Activated CD4-positive, alpha-beta T cell treated with anti-CD3 and anti-CD28 coated beads for 36 hours (primary cell): ENCODE results near the gene ABLIM1. TPM values are rescaled to one million over a fixed set of nuclear protein-coding genes. Genes with fewer than 3 reads are reported as not detected.

Source experiments
- ATAC-seq: fragments of 200-7000 bp; cut with Tn5 transposase; one replicate; pipeline ENCODE4 v1.10.0; 2021; ENCODE audit warnings: mild to moderate bottlenecking, moderate library complexity
- CTCF ChIA-PET: fragments of 350-600 bp; sonication (Branson Sonifier 250); formaldehyde crosslinking; loops from one replicate; lab custom pipeline; 2021; ENCODE audit warnings: antibody characterized with exemption; lab: Charles Lee
- POLR2A ChIA-PET: fragments of 350-600 bp; sonication (Branson Sonifier 250); formaldehyde crosslinking; loops from one replicate; lab custom pipeline; 2021; ENCODE audit warnings: antibody characterized with exemption, inconsistent platforms; lab: Charles Lee
- DNase-seq: peaks from one replicate; pipeline ENCODE4 v3.0.0-alpha.2; 2020
- H3K27ac Mint-ChIP-seq: one replicate; pipeline ENCODE4 v1.8.0; 2021; ENCODE audit warnings: mixed read lengths
- H3K27me3 Mint-ChIP-seq: one replicate; pipeline ENCODE4 v1.8.0; 2021; ENCODE audit warnings: mixed read lengths
- H3K36me3 Mint-ChIP-seq: one replicate; pipeline ENCODE4 v1.8.0; 2021; ENCODE audit warnings: low read depth, mixed read lengths
- H3K4me1 Mint-ChIP-seq: one replicate; pipeline ENCODE4 v1.8.0; 2021; ENCODE audit warnings: mixed read lengths
- H3K4me3 Mint-ChIP-seq: one replicate; pipeline ENCODE4 v1.8.0; 2021; ENCODE audit warnings: mild to moderate bottlenecking, moderate library complexity, mixed read lengths
- H3K9me3 Mint-ChIP-seq: one replicate; pipeline ENCODE4 v1.8.0; 2021; ENCODE audit warnings: low read depth, mixed read lengths
- intact Hi-C, 2 experiments: fragments of 100-400 bp; cut with DNase I in 1 of 2; cut with micrococcal nuclease in 1 of 2; formaldehyde crosslinking; loops; one replicate each; pipeline versions ENCODE4 v1.14.2 to v1.15.1; 2022 to 2024; cut with DNase I, micrococcal nuclease
- total RNA-seq, 2 experiments: library from RNA; stranded (reverse); gene quantifications; one replicate each; pipeline ENCODE4 v1.2.3, GENCODE V29; 2021

The ABLIM1 gene
- total RNA-seq, 2 experiments from 2014 or later, result 152 to 166 TPM

DNA sequence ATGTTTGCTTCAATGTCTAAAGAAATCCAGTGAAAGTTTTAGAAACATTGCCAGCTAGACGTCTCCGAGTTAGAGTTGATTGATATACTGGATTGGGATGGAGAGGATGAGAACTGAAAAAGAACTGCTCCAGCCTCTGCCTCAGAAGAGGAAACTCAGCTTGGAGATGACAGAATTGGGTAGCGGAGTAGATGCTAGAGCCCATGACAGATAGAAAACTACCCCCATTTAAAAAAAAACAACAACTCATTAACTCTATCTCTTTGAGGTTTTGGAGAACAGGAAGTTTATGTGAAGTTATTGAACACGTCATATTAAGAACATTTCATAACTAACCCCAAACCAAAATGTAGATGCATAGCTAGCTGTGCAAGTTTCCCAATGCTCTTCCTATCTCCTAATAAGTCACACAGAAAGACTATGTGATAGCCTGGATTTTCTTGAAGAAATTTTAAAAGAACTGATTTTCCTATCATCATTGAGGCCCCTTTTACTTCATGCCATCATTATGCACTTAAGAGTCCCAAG is 225.4 kb downstream of the ABLIM1 start:
- H3K4me1 Mint-ChIP-seq, result no peaks in the 10 kb centered on the region
- ChIA-PET POLR2A (interaction anchor here (0.7 kb wide), 1 partner anchor 50 kb away, joined by 3 read pairs; no protein-coding TSS in a partner anchor), CTCF (interaction anchor here (1.0 to 1.2 kb wide), 3 partner anchors 22 to 262 kb away, joined by 3 to 4 read pairs (median 3); no protein-coding TSS in a partner anchor)
- no peaks in the 10 kb centered on the region for H3K9me3 Mint-ChIP-seq
- H3K27ac Mint-ChIP-seq, result peak overlapping the region; percentile 34
- no peaks in the 10 kb centered on the region for H3K27me3 Mint-ChIP-seq
- H3K4me3 Mint-ChIP-seq, result no peak overlapping the region
- no peak for DNase-seq
- no peak for ATAC-seq
- peaks cover 40% of the 10 kb centered on the region for H3K36me3 Mint-ChIP-seq
- intact Hi-C loops, result no loop called here

DNA sequence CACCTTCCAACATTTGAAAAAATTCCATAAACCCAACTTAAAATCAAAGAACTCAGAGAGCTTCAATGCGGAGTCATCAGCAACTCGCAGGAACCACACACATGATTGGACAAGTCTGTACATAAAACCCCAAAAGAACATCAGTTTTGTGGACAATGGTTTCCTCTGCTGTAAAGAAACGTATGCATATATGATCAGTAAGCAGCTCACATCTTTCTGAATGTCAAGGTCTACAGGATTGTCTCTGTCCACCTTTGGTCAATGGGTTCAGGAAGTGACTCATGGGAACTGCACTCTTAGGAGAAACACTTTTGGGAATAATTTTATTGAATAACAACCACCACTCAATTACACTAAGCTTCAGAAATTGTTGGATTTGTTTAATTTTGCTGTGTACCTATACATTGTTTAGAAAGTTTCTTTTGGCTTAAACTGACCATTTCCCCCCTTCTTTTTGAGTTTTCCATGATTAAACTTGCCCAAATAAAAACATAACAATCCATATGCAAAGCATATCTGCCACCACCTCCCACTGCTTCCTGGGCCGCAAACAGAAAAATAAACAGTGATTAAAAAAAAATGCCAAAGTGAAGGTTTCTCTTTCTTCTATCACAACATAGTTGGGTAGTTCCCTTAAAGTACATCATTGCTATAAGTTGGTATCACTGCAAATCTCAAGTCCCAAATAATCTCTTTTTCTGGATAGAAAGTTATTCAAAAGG is 226.5 kb downstream of the ABLIM1 start:
- H3K27ac Mint-ChIP-seq, result no peak overlapping the region

DNA sequence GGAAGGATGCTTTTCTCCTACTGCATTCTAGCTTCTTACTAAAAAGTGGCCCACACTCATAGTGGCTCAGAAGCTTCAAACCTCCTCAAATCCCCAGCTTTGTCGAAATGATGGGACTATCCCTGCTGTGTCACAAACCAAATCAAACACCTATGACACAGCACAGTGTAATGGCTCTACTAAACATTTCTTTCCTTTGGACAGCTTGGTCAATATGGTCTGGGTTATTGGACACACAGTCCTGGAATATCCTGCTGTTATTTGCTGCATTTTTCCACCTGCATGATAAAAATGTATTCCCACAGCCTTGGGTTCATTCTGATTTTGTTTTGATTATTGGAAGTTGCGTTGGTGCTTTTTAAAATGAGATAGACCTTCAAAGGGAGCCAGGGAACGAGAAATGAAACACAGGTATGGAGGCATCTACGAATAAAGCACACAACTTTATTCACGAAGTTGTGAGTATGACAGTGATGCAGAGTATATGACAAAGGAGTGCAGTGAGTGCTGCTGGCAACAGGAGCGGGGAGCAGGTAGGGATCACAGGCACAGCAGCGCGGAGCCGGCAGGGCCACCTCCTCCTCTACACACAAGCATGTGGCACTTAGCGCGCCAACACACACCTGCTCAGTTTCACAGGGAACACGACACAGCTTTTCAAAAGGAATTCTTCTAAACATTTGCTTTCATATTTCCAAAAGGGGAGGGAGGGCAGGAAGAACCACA is 227.2 kb downstream of the ABLIM1 start:
- no peaks in the 10 kb centered on the region for H3K9me3 Mint-ChIP-seq
- peaks cover 28% of the 10 kb centered on the region for H3K36me3 Mint-ChIP-seq
- H3K27me3 Mint-ChIP-seq, result no peaks in the 10 kb centered on the region
- H3K27ac Mint-ChIP-seq, result no peak overlapping the region
- H3K4me3 Mint-ChIP-seq, result no peak overlapping the region
- DNase-seq, result no peak
- no peaks in the 10 kb centered on the region for H3K4me1 Mint-ChIP-seq
- CTCF ChIA-PET, result interaction anchor here (0.8 to 1.3 kb wide), 2 partner anchors 40 to 127 kb away, joined by 3 to 5 read pairs; no protein-coding TSS in a partner anchor
- intact Hi-C loops, result no loop called here
- no peak for ATAC-seq
- POLR2A ChIA-PET, result no interaction called here

More for the DNA sequence above, 226.5 kb downstream of the ABLIM1 start:
- ATAC-seq, result no peak
- no peak overlapping the region for H3K4me3 Mint-ChIP-seq
- H3K4me1 Mint-ChIP-seq, result no peaks in the 10 kb centered on the region
- no peaks in the 10 kb centered on the region for H3K9me3 Mint-ChIP-seq
- CTCF ChIA-PET, result interaction anchor here (0.8 to 1.3 kb wide), 3 partner anchors 23 to 127 kb away, joined by 3 to 5 read pairs (median 3); no protein-coding TSS in a partner anchor
- intact Hi-C loops, result no loop called here
- H3K36me3 Mint-ChIP-seq, result peaks cover 36% of the 10 kb centered on the region
- POLR2A ChIA-PET, result no interaction called here
- H3K27me3 Mint-ChIP-seq, result no peaks in the 10 kb centered on the region
- DNase-seq, result no peak

DNA sequence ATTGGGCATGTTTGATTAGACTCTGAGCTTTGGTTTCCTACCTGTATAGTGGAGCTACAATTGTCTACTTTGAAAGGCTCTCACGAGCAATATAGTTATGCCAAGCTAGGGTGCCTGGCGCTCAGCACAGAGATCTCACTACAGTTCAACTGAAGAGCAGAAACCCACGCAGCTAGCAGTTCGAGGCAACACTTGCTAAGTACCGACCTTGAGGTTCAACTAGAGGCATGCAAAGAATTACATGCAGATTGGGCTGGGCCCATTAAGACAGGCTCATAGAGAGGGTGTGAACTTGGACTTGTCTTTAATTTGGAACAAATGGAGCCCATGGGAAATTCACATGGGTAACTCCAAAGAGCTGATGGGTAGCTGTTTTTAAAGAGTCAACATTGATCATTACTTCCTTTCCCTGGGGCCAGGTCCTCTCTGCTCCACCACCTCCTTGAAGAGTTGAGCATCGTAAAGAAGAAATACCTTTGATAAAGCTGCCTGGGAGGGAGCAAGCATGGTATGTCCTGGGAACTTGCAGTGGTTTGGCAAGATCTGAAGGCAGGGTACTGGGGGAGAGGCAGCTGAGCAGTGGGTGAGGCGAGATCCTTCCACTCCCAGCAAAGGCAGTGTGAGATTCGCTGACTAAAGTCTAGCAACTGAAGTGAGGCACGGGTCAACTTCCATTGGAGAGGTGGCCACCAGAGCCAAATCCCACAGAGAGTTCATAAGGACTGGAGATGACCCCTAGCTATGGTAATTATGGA is 228.3 kb downstream of the ABLIM1 start:
- ATAC-seq, result no peak
- ChIA-PET POLR2A (no interaction called here), CTCF (interaction anchor here (0.8 to 1.3 kb wide), 3 partner anchors 19 to 125 kb away, joined by 3 to 5 read pairs (median 3); no protein-coding TSS in a partner anchor)
- no peaks in the 10 kb centered on the region for H3K27me3 Mint-ChIP-seq
- no peaks in the 10 kb centered on the region for H3K4me1 Mint-ChIP-seq
- intact Hi-C loops, result no loop called here
- DNase-seq, result no peak
- no peaks in the 10 kb centered on the region for H3K9me3 Mint-ChIP-seq
- H3K36me3 Mint-ChIP-seq, result peaks cover 22% of the 10 kb centered on the region
- H3K4me3 Mint-ChIP-seq, result no peak overlapping the region
- no peak overlapping the region for H3K27ac Mint-ChIP-seq

DNA sequence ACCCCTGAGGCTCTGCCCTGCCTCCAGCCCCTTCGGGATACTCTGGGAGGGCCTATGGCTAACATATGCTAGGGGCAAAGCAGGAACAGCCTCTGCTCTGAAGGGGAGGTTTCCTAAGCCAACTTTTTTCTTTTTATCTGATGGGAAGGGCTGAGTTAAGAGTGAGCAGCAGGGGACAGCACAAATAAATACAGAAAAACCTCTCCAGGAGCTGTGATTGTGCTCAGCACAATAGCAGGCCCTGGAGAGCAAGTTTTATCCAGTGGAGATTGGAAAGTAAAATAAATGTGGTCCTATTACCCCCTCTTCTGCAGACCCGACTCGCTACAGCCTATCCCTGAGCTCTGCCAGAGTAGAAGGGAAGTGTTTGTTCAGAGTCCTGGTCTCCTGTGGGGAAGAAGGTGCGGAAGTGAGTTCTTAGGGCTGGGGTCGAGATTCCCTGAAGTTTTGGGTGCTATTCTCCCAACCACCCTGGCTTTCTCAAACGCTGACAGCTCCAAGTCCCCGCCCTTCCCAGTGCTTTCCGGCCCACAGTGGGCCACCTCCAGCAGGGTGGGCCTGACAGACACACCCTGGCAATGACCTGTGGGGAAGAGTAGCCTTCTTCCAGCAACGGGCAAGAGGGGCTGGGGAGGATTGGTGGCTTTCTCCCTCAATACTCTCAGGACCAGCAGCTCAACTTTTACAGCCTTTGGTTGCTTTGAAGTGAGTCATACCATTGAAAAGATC is 230.8 kb downstream of the ABLIM1 start:
- Mint-ChIP-seq H3K9me3 (no peaks in the 10 kb centered on the region), H3K4me3 (no peak overlapping the region), H3K27ac (no peak overlapping the region), H3K4me1 (no peaks in the 10 kb centered on the region), H3K27me3 (no peaks in the 10 kb centered on the region), H3K36me3 (peaks cover 10% of the 10 kb centered on the region)
- CTCF ChIA-PET, result interaction anchor here (1.4 kb wide), 1 partner anchor 123 kb away, joined by 4 read pairs; no protein-coding TSS in a partner anchor
- ATAC-seq (no peak), DNase-seq (no peak)
- intact Hi-C loops, result no loop called here
- POLR2A ChIA-PET, result interaction anchor here (0.5 kb wide), 1 partner anchor 176 kb away, joined by 3 read pairs; no protein-coding TSS in a partner anchor

DNA sequence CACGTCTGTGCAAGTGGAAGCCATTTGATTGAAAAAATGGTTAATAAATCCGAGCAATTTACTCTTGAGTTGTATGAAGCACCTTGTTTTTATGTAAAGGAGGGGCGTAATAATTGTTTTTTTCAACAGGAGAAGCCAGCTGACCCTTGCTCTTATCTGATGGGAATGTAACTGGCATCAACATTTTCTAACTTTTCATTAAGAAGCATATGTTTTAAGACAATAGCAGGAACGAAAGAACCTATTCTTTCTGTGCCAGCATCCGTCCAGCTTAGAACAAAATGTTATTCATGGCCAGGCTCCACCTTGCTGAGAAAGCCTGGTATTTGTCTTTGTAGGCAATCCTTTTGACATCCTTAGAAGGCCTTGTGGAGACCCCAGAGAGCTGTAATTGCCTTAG is 231.6 kb downstream of the ABLIM1 start:
- Mint-ChIP-seq H3K27ac (no peak overlapping the region), H3K9me3 (no peaks in the 10 kb centered on the region), H3K27me3 (peaks cover 1% of the 10 kb centered on the region), H3K4me1 (no peaks in the 10 kb centered on the region), H3K36me3 (peaks cover 4% of the 10 kb centered on the region), H3K4me3 (no peak overlapping the region)
- intact Hi-C loops, result no loop called here
- ATAC-seq (no peak), DNase-seq (no peak)
- ChIA-PET POLR2A (no interaction called here), CTCF (interaction anchor here (1.0 to 1.1 kb wide), 2 partner anchors 45 to 123 kb away, joined by 3 to 5 read pairs; no protein-coding TSS in a partner anchor)

DNA sequence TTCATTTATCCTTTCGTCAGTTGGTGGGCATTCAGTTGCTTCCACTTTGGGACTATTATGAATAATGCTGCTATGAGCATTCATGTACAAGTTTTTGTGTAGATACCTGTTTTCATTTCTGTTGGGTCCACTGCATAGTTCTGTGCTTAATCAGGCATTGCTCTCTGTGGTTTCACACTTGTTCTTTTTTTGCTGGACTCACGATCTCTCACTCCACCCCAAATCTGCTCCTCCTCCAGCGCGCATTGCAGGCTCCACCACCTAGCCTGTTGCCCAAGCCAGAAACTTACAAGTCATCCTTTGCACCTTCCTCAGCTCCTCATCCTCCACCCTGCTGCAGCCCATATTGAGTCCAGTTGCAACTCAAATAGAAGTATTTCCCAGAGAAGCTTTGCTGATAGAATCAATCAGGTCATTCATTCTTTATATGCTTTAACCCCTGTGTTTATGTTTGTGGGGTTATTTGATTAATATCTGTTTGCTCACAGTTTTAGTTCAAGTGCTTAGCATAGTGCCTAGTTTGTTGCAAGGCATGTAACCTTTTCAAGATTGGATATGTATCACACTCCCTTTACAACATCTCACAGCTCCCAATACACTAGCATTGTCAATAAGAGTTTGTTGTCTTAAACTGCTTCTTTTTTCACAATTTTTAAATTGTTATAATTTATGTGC is 237.1 kb downstream of the ABLIM1 start:
- POLR2A ChIA-PET, result no interaction called here
- Mint-ChIP-seq H3K9me3 (no peaks in the 10 kb centered on the region), H3K4me3 (no peak overlapping the region), H3K27me3 (peaks cover 16% of the 10 kb centered on the region), H3K27ac (no peak overlapping the region), H3K4me1 (no peaks in the 10 kb centered on the region), H3K36me3 (no peaks in the 10 kb centered on the region)
- intact Hi-C loops, result no loop called here
- DNase-seq (no peak), ATAC-seq (no peak)
- CTCF ChIA-PET, result no interaction called here

DNA sequence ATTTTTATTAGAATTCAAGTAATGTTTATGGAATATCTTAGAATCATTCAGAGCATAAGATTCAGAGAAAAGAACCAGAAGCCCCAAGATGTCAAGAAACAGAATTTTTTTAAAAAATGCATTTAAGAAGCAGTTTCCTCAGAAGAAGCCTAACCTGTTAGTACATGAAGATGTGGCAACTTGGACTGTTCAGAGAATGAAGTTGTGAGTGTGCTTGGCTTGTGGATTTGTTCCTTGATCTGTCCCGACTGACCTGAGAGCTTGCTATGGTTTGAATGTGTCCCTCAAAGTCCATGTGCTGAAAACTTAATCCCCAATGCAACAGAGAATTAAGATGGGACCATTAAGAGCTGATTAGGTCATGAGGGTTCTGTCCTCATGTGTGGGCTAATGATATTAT is 240.0 kb downstream of the ABLIM1 start:
- H3K36me3 Mint-ChIP-seq, result no peaks in the 10 kb centered on the region
- DNase-seq, result no peak
- no peak overlapping the region for H3K27ac Mint-ChIP-seq
- intact Hi-C loops, result no loop called here
- ChIA-PET CTCF (no interaction called here), POLR2A (no interaction called here)
- peaks cover 25% of the 10 kb centered on the region for H3K27me3 Mint-ChIP-seq
- ATAC-seq, result no peak
- H3K9me3 Mint-ChIP-seq, result no peaks in the 10 kb centered on the region
- H3K4me1 Mint-ChIP-seq, result no peaks in the 10 kb centered on the region
- H3K4me3 Mint-ChIP-seq, result no peak overlapping the region

DNA sequence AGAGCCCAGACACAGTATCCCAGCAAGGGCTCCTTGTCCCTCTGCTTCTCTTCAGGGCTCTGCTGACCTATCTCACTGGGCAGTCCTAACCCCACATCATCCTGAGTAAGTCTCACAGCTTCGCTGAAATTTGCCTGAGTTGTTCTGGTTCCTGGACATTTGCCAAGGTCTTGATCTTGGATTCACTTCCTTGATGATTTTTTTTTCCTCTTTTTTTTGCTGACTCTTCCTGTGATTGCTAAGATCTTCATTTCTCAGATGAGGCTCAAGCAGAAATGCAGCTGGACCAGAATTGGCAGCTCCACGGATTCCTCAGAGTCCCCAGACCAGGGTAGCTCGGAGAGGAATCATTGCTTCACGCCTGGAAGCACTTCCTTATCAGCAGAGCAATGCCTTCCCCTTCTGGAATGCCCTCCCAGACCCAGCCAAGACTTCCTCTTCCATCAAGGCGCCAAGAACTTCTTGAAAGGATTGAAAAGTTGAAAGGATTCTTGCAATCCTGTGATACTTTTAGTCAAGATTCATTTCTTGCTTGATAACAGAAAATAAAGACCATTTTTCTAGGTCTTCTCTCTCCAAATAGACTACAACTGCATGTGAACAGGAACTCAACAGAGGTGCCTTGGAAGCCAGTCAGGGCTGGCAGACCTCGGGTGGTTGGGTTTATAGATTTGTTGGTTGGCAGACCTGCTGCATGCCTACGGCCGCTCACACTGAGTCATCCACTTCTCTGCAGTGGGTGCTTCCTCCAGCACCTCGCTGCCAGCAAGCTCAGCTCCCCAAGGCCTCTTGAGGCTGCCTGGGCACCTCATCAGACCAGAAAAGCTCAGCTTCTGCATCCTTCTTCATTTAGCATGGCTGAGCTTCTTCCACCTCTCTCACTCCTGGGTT is 244.9 kb downstream of the ABLIM1 start:
- H3K36me3 Mint-ChIP-seq, result no peaks in the 10 kb centered on the region
- H3K27ac Mint-ChIP-seq, result no peak overlapping the region
- CTCF ChIA-PET, result interaction anchor here (1.4 kb wide), 1 partner anchor 109 kb away, joined by 6 read pairs; no protein-coding TSS in a partner anchor
- H3K4me1 Mint-ChIP-seq, result no peaks in the 10 kb centered on the region
- DNase-seq, result peak; percentile 17
- intact Hi-C loops, result no loop called here
- no peak overlapping the region for H3K4me3 Mint-ChIP-seq
- peaks cover 19% of the 10 kb centered on the region for H3K27me3 Mint-ChIP-seq
- ATAC-seq, result no peak
- H3K9me3 Mint-ChIP-seq, result no peaks in the 10 kb centered on the region
- POLR2A ChIA-PET, result no interaction called here
